GM18907 (cell line): Measurements from ENCODE around the gene PPP4R1.

ENCODE experiments used
- ATAC-seq: cut with Tn5 transposase; IDR thresholded peaks from one replicate; pipeline ENCODE4 v1.9.1; 2021; ENCODE audit warnings: mild to moderate bottlenecking, moderate library complexity; ENCODE audit not compliant: unreplicated experiment

PPP4R1 gene

DNA sequence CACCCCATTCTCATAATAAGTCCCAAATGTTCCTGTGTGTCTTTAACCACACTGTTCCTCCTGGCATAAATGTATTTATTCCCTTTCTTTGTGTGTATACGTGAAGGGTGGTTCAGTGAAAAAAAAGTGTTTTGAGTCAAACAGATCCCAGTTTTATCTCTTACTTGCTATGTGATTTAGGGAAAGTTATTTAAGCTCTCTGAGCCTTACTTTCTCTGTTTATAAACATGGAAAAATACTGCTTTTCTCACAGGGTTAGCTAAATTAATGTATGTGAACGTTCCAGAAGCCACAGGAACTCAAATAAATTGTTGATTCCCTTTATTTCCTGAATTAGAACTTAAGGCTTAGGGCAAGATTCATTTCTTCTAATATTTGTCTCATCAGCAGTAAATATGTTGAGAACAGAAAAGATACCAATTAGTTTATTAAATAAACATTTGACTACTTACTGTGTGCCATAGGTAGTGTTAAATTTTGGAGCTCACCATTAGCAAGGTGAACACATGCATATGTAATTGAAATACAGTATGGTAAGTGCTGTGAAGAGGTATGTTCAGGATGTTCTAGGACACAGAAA is 105.8 kb downstream of the PPP4R1 start:
- no peak for ATAC-seq

GRCh38 chr18:9507565-9508088 is 106.7 kb downstream of the PPP4R1 start:
- no peak for ATAC-seq

- no peak for ATAC-seq
These were observed 108.1 kb downstream of the PPP4R1 start for GRCh38 chr18:9506046-9506792.
